HepG2 (cell line): ENCODE data around the gene CPA5.
"Not testable (repeated sequence)": the region's sequence is repeated elsewhere in the genome, so short reads cannot be mapped to it uniquely, and the experiment has no call there.

Source experiments
- ELF4 ChIP-seq: sonication (generic); formaldehyde crosslinking; IDR thresholded peaks from 2 replicates; pipeline ENCODE4 v1.5.0; 2020; ENCODE audit warnings: missing genetic modification reagents, mild to moderate bottlenecking, moderate library complexity, borderline replicate concordance
- HMGA1 ChIP-seq: sonication (generic); formaldehyde crosslinking; conservative IDR thresholded peaks from 2 replicates; pipeline ENCODE4 v1.4.0; 2020; ENCODE audit warnings: missing genetic modification reagents
- POGK ChIP-seq: sonication (generic); formaldehyde crosslinking; conservative IDR thresholded peaks from 2 replicates; pipeline ENCODE4 v1.8.0; 2022; ENCODE audit warnings: mild to moderate bottlenecking, moderate library complexity, missing genetic modification reagents
- RAD21 ChIP-seq: fragments of 450-650 bp; formaldehyde crosslinking; IDR thresholded peaks from 2 replicates; pipeline ENCODE4 v1.5.0; 2020; ENCODE audit warnings: mild to moderate bottlenecking
- SMARCC2 ChIP-seq: fragments of 450-650 bp; IDR thresholded peaks from 2 replicates; pipeline ENCODE4 v1.6.1; 2017; ENCODE audit warnings: antibody characterized with exemption, mild to moderate bottlenecking
- ZNF383 ChIP-seq: sonication (generic); formaldehyde crosslinking; IDR thresholded peaks from 2 replicates; pipeline ENCODE4 v1.4.0; 2020; ENCODE audit warnings: missing genetic modification reagents, mild to moderate bottlenecking, borderline replicate concordance
- TF ChIP-seq, protein P1 (sequence below): sonication (generic); formaldehyde crosslinking; IDR thresholded peaks from 2 replicates; pipeline ENCODE4 v1.5.0; 2020; ENCODE audit warnings: mild to moderate bottlenecking, missing genetic modification reagents, moderate library complexity

DNA sequence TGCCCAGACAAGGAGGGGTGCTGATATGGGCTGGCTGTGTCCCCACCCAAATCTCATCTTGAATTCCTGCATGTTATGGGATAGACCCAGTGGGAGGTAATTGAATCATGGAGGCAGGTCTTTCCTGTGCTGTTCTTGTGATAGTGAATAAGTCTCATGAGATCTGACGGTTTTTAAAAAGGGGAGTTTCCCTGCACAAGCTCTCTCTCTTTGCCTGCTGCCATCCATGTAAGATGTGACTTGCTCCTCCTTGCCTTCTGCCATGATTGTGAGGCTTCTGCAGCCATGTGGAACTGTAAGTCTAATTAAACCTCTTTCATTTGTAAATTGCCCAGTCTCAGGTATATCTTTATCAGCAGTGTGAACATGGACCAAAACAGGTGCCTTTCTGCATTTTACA is 31.8 kb downstream of the CPA5 start:
- TF ChIP-seq ZNF383 (CRISPR knock-in tag); ELF4 (CRISPR knock-in tag); SMARCC2; HMGA1 (CRISPR knock-in tag); RAD21; POGK (CRISPR knock-in tag): not testable (repeated sequence)
- TF ChIP-seq, protein P1, sequence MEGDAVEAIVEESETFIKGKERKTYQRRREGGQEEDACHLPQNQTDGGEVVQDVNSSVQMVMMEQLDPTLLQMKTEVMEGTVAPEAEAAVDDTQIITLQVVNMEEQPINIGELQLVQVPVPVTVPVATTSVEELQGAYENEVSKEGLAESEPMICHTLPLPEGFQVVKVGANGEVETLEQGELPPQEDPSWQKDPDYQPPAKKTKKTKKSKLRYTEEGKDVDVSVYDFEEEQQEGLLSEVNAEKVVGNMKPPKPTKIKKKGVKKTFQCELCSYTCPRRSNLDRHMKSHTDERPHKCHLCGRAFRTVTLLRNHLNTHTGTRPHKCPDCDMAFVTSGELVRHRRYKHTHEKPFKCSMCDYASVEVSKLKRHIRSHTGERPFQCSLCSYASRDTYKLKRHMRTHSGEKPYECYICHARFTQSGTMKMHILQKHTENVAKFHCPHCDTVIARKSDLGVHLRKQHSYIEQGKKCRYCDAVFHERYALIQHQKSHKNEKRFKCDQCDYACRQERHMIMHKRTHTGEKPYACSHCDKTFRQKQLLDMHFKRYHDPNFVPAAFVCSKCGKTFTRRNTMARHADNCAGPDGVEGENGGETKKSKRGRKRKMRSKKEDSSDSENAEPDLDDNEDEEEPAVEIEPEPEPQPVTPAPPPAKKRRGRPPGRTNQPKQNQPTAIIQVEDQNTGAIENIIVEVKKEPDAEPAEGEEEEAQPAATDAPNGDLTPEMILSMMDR (CRISPR knock-in tag) = not testable (repeated sequence)
